GM12878 (cell line): ENCODE measurements around the gene SLC25A40. TPM values are rescaled to one million over a fixed set of nuclear protein-coding genes. Genes with fewer than 3 reads are reported as not detected.

ENCODE experiments used
- ATAC-seq: fragments of 200-7000 bp; cut with Tn5 transposase; 3 replicates; pipeline ENCODE4 v1.9.1; 2020; ENCODE audit warnings: mild to moderate bottlenecking, moderate library complexity
- BruUV-seq: library from RNA; stranded (reverse); fragments of 400-500 nt; replicated peaks from 2 replicates; lab custom pipeline; 2021; lab: Mats Ljungman, UMichigan
- CTCF ChIA-PET: fragments of 300-600 bp; sonication (Branson Sonifier 250); formaldehyde crosslinking; extraction: SDS; loops from one replicate; lab custom pipeline; 2021; ENCODE audit warnings: inconsistent platforms; lab: Yijun Ruan, JAX
- POLR2A ChIA-PET: fragments of 350-600 bp; formaldehyde crosslinking; extraction: SDS; loops from one replicate; lab custom pipeline; 2021; ENCODE audit warnings: inconsistent platforms; lab: Charles Lee
- RAD21 ChIA-PET: fragments of 300-600 bp; sonication (Branson Sonifier 250); formaldehyde crosslinking; loops from one replicate; lab custom pipeline; 2023; ENCODE audit warnings: antibody characterized with exemption; ENCODE audit not compliant: unreplicated experiment; lab: Charles Lee
- SMC1A ChIA-PET: fragments of 300-600 bp; sonication (Branson Sonifier 250); formaldehyde crosslinking; loops from one replicate; lab custom pipeline; 2023; ENCODE audit not compliant: unreplicated experiment, uncharacterized antibody; lab: Charles Lee
- DNase-seq: peaks from one replicate; pipeline ENCODE4 v3.0.0-alpha.2; 2011; ENCODE audit warnings: low read depth, low spot score
- FAIRE-seq: peaks from 3 replicates; lab custom pipeline; 2011; peaks lifted over from hg19 to GRCh38; lab: Jason Lieb, UNC
- H2AFZ ChIP-seq: 2 replicates; pipeline ENCODE4 v1.6.0; 2011; ENCODE audit warnings: low read depth, low read length, control low read depth; ENCODE audit not compliant: control insufficient read depth
- H3K27ac ChIP-seq: 2 replicates; pipeline ENCODE4 v1.5.1; 2011; ENCODE audit warnings: control low read depth; ENCODE audit not compliant: control insufficient read depth, insufficient read depth
- H3K27me3 ChIP-seq, 2 experiments: replicated peaks in 1 of 2; 2 replicates each; pipeline versions ENCODE4 v1.6.0 to v1.6.1; 2011; ENCODE audit warnings: low read length in 1 of 2; ENCODE audit not compliant: control insufficient read depth in 2 of 2, insufficient read depth in 2 of 2
- H3K36me3 ChIP-seq, 2 experiments: 2 replicates each; pipeline ENCODE4 v1.5.1; 2011; ENCODE audit warnings: low read length in 1 of 2; ENCODE audit not compliant: control insufficient read depth in 2 of 2, insufficient read depth in 2 of 2
- H3K4me1 ChIP-seq: 2 replicates; pipeline ENCODE4 v1.6.1; 2011; ENCODE audit warnings: mild to moderate bottlenecking, low read length, moderate library complexity, mixed read lengths; ENCODE audit not compliant: control insufficient read depth, insufficient read depth
- H3K4me2 ChIP-seq: 2 replicates; pipeline ENCODE4 v1.6.0; 2011; ENCODE audit warnings: control low read depth; ENCODE audit not compliant: control insufficient read depth, insufficient read depth
- H3K4me3 ChIP-seq: fragments of 200-600 bp; sonication (generic); 2 replicates; pipeline ENCODE4 v1.5.1; 2016
- H3K79me2 ChIP-seq: 2 replicates; pipeline ENCODE4 v1.6.0; 2011; ENCODE audit warnings: low read length; ENCODE audit not compliant: control insufficient read depth, insufficient read depth
- H3K9ac ChIP-seq: 2 replicates; pipeline ENCODE4 v1.8.0; 2011; ENCODE audit warnings: low read length, control low read depth, mixed read lengths; ENCODE audit not compliant: control insufficient read depth, insufficient read depth
- H3K9me3 ChIP-seq: replicated peaks from 3 replicates; pipeline ENCODE4 v1.5.1; 2011; ENCODE audit warnings: mild to moderate bottlenecking, low read length; ENCODE audit not compliant: control insufficient read depth, insufficient read depth
- H4K20me1 ChIP-seq: 2 replicates; pipeline ENCODE4 v1.6.0; 2011; ENCODE audit not compliant: control insufficient read depth, insufficient read depth
- ATF7 ChIP-seq: fragments of 450-650 bp; IDR thresholded peaks from 2 replicates; pipeline ENCODE4 v1.6.1; 2016; ENCODE audit warnings: low read depth, mild to moderate bottlenecking
- BACH1 ChIP-seq: fragments of 450-650 bp; IDR thresholded peaks from 2 replicates; pipeline ENCODE4 v1.6.1; 2017; ENCODE audit warnings: mild to moderate bottlenecking, borderline replicate concordance
- CBX5 ChIP-seq: sonication (generic); IDR thresholded peaks from 2 replicates; pipeline ENCODE4 v1.6.1; 2016; ENCODE audit warnings: low read depth, moderate library complexity, mild to moderate bottlenecking, inconsistent platforms
- CUX1 ChIP-seq: IDR thresholded peaks from 2 replicates; pipeline ENCODE4 v1.6.1; 2012; ENCODE audit warnings: improper control_type of control experiment, low read depth, low read length; ENCODE audit not compliant: insufficient replicate concordance
- EGR1 ChIP-seq, 2 experiments: IDR thresholded peaks; 1 replicate in 1 of 2; 2 replicates in 1 of 2; pipeline ENCODE4 v1.6.1; 2011 to 2012; ENCODE audit warnings: low read depth in 2 of 2, low read length in 2 of 2, borderline replicate concordance in 1 of 2, mild to moderate bottlenecking in 1 of 2, moderate library complexity in 1 of 2
- ETV6 ChIP-seq, 2 experiments: fragments of 450-650 bp in 1 of 2; IDR thresholded peaks in 1 of 2; conservative IDR thresholded peaks in 1 of 2; 2 replicates each; pipeline ENCODE4 v1.6.1; 2014; ENCODE audit warnings: antibody characterized with exemption in 1 of 2, borderline replicate concordance in 1 of 2, low read depth in 1 of 2, mild to moderate bottlenecking in 1 of 2, moderate library complexity in 1 of 2
- HCFC1 ChIP-seq: fragments of 150-350 bp; IDR thresholded peaks from 2 replicates; pipeline ENCODE4 v1.6.1; 2014; ENCODE audit warnings: low read length
- KDM1A ChIP-seq: fragments of 200-600 bp; sonication (generic); IDR thresholded peaks from 2 replicates; pipeline ENCODE4 v1.6.1; 2016; ENCODE audit warnings: borderline replicate concordance
- MLLT1 ChIP-seq: fragments of 450-650 bp; IDR thresholded peaks from 2 replicates; pipeline ENCODE4 v1.6.1; 2016; ENCODE audit warnings: mild to moderate bottlenecking
- TCF12 ChIP-seq: IDR thresholded peaks from 2 replicates; pipeline ENCODE4 v1.6.1; 2011; ENCODE audit warnings: low read depth, mild to moderate bottlenecking, low read length
- TCF3 ChIP-seq: IDR thresholded peaks from 2 replicates; pipeline ENCODE4 v1.6.1; 2012; ENCODE audit warnings: low read depth, mild to moderate bottlenecking, low read length, borderline replicate concordance; ENCODE audit not compliant: insufficient read depth
- YBX1 ChIP-seq: fragments of 450-650 bp; IDR thresholded peaks from 2 replicates; pipeline ENCODE4 v1.6.1; 2016; ENCODE audit warnings: antibody characterized with exemption
- YY1 ChIP-seq: IDR thresholded peaks from 2 replicates; pipeline ENCODE4 v1.6.1; 2011; ENCODE audit warnings: low read depth, mild to moderate bottlenecking, low read length
- ZZZ3 ChIP-seq: IDR thresholded peaks from 2 replicates; pipeline ENCODE4 v1.6.1; 2011; ENCODE audit warnings: low read depth; ENCODE audit not compliant: control insufficient read depth, insufficient read length
- WGBS: methylation state at CpG from one replicate; pipeline ENCODE4 v1.1.6; 2016; ENCODE audit warnings: low lambda C conversion rate; ENCODE audit not compliant: insufficient replicate concordance, insufficient coverage; ENCODE audit errors: missing lambda C conversion rate; 5-methylcytosine and 5-hydroxymethylcytosine counted together
- in situ Hi-C: fragments of 300-500 bp; cut with MboI; formaldehyde crosslinking; loops from 9 replicates; pipeline ENCODE4 v1.14.3; 2018; ENCODE audit warnings: mixed read lengths
- intact Hi-C: fragments of 100-400 bp; cut with micrococcal nuclease; formaldehyde crosslinking; loops from one replicate; pipeline ENCODE4 v1.14.2; 2022; ENCODE audit not compliant: unreplicated experiment
- polyA plus RNA-seq, 11 experiments: library from polyadenylated mRNA; depleted of rRNA in 4 of 11; unstranded in 6 of 11; stranded (reverse) in 5 of 11; fragments of >200 nt; fragmentation: Nextera tagmentation in 4 of 11; fragmentation: Illumina TruSeq in 1 of 11; extraction: Ambion mirVana in 4 of 11; extraction: Trizol in 1 of 11; gene quantifications; 1 replicate in 1 of 11; 2 replicates in 10 of 11; pipeline versions ENCODE4 v1.2.1 to v1.2.3, GENCODE V29; 2011 to 2016; ENCODE audit warnings: inconsistent platforms in 2 of 11, missing spikeins in 2 of 11, low read depth in 1 of 11
- total RNA-seq, 4 experiments: library from RNA; depleted of rRNA in 3 of 4; stranded (reverse); fragments of >200 nt in 3 of 4; fragmentation: Illumina TruSeq in 1 of 4; extraction: Trizol in 1 of 4; gene quantifications; 2 replicates each; pipeline versions ENCODE4 v1.2.1 to v1.2.3, GENCODE V29; 2013 to 2021

SLC25A40 gene
- total and polyA plus RNA-seq, 10 of the 15 experiments (the other 5 are each of a cell fraction or from before 2014, with no cell fraction given): 15.8 to 60.3 (median 22.2) TPM

- no peak for TF ChIP-seq ETV6 (conservative IDR thresholded peaks at IDR 0.05 in 1 of 2, IDR thresholded peaks at IDR 0.05 in 1 of 2; ENCODE audit: borderline replicate concordance in 1 of 2, low read depth in 1 of 2)
- TF ChIP-seq, all 136 proteins: peak for 0
Observed at GRCh38 chr7:87918740-87919139, 42.6 kb upstream of the SLC25A40 start (continued).

GRCh38 chr7:87912121-87912520 is 36.0 kb upstream of the SLC25A40 start:
- Histone ChIP-seq H3K9ac (no peak overlapping the region), H3K79me2 (no peaks in the 10 kb centered on the region), H2AFZ (no peak overlapping the region), H3K9me3 (no peaks in the 10 kb centered on the region), H3K4me3 (no peak overlapping the region), H3K4me2 (no peak overlapping the region), H4K20me1 (no peaks in the 10 kb centered on the region), H3K27ac (no peak overlapping the region), H3K27me3 (no peaks in the 10 kb centered on the region), H3K4me1 (no peaks in the 10 kb centered on the region), H3K36me3 (peaks cover 0 to 1% of the 10 kb centered on the region in 2 experiments; a peak in 3 of 4 replicates)
- in situ Hi-C loops: no loop called here
- CTCF ChIA-PET: interaction anchor here (2.5 kb wide), 1 partner anchor 114 kb away, joined by 8 read pairs; no protein-coding TSS in a partner anchor
- BruUV-seq: no TSS peak
- intact Hi-C loops: no loop called here
- POLR2A ChIA-PET: no interaction called here
- WGBS: 74% methylated on average over 4 of the region's 4 CpGs
- SMC1A ChIA-PET: interaction anchor here (1.5 to 1.9 kb wide), 3 partner anchors 9 to 14 kb away, joined by 3 to 8 read pairs (median 3); no protein-coding TSS in a partner anchor
- RAD21 ChIA-PET: interaction anchor here (1.1 kb wide), 1 partner anchor 12 kb away, joined by 3 read pairs; no protein-coding TSS in a partner anchor
- no peak for FAIRE-seq
- no peak for DNase-seq
- no peak for ATAC-seq
- TF ChIP-seq BACH1: no peak
- no peak for TF ChIP-seq ZZZ3
- no peak for TF ChIP-seq YBX1
- no peak for TF ChIP-seq TCF3
- TF ChIP-seq KDM1A: no peak
- no peak for TF ChIP-seq YY1
- no peak for TF ChIP-seq ATF7
- TF ChIP-seq MLLT1: no peak
- no peak for TF ChIP-seq HCFC1
- no peak for TF ChIP-seq EGR1 (IDR thresholded peaks at IDR 0.05; ENCODE audit: borderline replicate concordance in 1 of 2, low read depth in 2 of 2, low read length in 2 of 2)
- no peak for TF ChIP-seq CBX5
- no peak for TF ChIP-seq TCF12
- no peak for TF ChIP-seq CUX1
